Stimulated activated naive CD8-positive, alpha-beta T cell treated with anti-CD3 and anti-CD28 coated beads, Interleukin-15, Interleukin-2, amounts not matched to agents 100 ng/mL and 50 ng/mL, for 24 hours (primary cell): ENCODE data around the gene TBC1D32.
"Not testable (repeated sequence)": the region's sequence is repeated elsewhere in the genome, so short reads cannot be mapped to it uniquely, and the experiment has no call there.

Source experiments
- H3K27ac Mint-ChIP-seq: one replicate; pipeline ENCODE4 v1.8.0; 2021; ENCODE audit warnings: mild to moderate bottlenecking, mixed read lengths
- H3K27me3 Mint-ChIP-seq: one replicate; pipeline ENCODE4 v1.8.0; 2021; ENCODE audit warnings: mixed read lengths
- H3K36me3 Mint-ChIP-seq: one replicate; pipeline ENCODE4 v1.8.0; 2021; ENCODE audit warnings: low read depth, mixed read lengths
- H3K4me1 Mint-ChIP-seq: one replicate; pipeline ENCODE4 v1.8.0; 2021; ENCODE audit warnings: low read depth, mixed read lengths
- H3K4me3 Mint-ChIP-seq: one replicate; pipeline ENCODE4 v1.8.0; 2021; ENCODE audit warnings: mild to moderate bottlenecking, mixed read lengths
- H3K9me3 Mint-ChIP-seq: one replicate; pipeline ENCODE4 v1.8.0; 2021; ENCODE audit warnings: mixed read lengths

Gene TBC1D32

DNA sequence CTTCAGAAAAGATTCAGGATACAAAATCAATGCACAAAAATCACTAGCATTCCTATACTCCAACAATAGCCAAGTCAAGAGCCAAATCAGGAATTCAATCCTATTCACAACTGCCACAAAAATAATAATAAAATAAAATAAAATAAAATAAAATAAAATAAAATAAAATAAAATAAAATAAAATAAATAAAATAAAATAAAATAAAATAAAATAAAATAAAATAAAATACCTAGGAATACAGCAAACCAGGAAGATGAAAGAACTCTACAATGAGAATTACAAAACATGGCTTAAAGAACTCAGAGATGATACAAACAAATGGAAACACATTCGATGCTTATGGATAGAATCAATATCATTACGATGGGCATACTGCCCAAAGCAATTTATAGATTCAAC lies 120.9 kb downstream of the TBC1D32 start:
- not testable (repeated sequence) for H3K4me1 Mint-ChIP-seq, H3K27me3 Mint-ChIP-seq, H3K27ac Mint-ChIP-seq, H3K4me3 Mint-ChIP-seq
- H3K9me3 Mint-ChIP-seq, result peaks cover 38% of the 10 kb centered on the region
- peaks cover 62% of the 10 kb centered on the region for H3K36me3 Mint-ChIP-seq

DNA sequence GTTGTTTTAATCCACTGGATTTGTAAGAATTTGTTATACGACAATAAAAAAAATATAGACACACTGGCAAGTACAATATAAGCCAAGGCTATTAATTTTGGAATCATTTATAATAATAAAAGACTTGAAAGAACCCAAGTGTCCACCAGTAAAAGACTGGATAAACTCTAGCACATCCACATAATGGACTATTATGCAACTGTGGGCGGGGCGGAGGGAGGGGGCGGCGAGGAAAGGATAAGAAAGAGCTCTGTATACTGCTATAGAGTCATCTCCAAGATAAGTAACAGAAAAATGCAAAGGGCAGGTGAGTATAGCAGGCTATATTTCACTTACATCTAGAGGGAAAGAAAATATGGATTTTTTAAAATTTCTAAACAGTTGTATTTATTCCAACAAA lies 123.3 kb downstream of the TBC1D32 start:
- peaks cover 19% of the 10 kb centered on the region for H3K9me3 Mint-ChIP-seq
- H3K27me3 Mint-ChIP-seq, result no peaks in the 10 kb centered on the region
- H3K36me3 Mint-ChIP-seq, result peaks cover 45% of the 10 kb centered on the region

DNA sequence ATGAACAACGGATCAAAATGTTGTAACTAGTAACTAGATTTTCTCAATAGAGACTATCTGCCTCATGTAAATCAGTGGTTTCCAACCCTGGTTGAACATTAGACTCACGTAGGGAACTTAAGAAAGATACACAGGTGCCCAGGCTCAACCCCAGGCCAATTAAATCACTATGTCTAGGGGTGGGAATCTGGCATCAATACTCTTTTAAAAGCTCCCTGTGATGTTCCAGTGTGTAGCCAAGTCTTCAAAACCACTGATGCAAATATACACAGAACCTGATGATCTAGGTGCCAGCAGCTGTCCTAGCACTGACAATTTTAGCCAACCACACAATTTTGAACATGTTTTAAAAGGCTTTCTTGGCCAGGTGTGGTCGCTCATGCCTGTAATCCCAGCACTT lies 128.7 kb downstream of the TBC1D32 start:
- Mint-ChIP-seq H3K27ac (no peak overlapping the region), H3K27me3 (no peaks in the 10 kb centered on the region), H3K4me1 (no peaks in the 10 kb centered on the region), H3K36me3 (peaks cover 23% of the 10 kb centered on the region), H3K4me3 (no peak overlapping the region), H3K9me3 (peaks cover 4% of the 10 kb centered on the region)

More for the DNA sequence above, 123.3 kb downstream of the TBC1D32 start:
- no peaks in the 10 kb centered on the region for H3K4me1 Mint-ChIP-seq
- no peak overlapping the region for H3K27ac Mint-ChIP-seq
- H3K4me3 Mint-ChIP-seq, result no peak overlapping the region

DNA sequence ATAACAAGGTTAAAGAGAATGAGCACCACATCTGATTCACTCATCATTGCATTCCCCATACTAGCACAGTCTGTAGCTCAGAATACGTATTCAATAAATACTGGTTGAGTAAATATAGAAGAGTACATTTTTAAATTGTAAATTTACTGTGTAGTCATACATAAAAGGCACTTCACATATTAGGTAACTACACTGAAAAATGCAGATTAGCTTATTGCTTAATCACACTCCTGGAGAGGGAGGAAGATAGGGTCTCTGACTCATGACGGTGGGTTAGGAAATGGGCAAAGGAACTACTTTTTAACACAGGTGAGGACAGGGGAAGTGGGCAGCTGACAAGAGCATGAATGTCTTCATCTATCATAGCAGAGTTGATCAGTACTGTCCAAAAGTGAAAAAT lies 133.2 kb downstream of the TBC1D32 start:
- no peaks in the 10 kb centered on the region for H3K27me3 Mint-ChIP-seq

DNA sequence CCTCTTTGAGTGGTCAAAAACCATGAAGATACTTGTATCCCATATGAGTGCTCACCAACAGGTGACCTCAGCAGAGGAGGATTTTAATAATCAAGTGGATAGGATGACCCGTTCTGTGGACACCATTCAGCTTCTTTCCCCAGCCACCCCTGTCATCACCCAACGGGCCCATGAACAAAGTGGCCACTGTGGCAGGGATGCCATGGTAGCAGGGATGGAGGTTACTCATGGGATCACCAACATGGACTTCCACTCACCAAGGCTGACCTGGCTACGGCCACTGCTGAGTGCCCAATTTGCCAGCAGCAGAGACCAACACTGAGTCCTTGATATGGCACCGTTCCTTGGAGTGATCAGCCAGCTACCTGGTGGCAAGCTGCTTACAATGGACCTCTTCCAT lies 138.2 kb downstream of the TBC1D32 start:
- peaks cover 23% of the 10 kb centered on the region for H3K36me3 Mint-ChIP-seq
- H3K9me3 Mint-ChIP-seq, H3K27me3 Mint-ChIP-seq, H3K27ac Mint-ChIP-seq, H3K4me3 Mint-ChIP-seq, H3K4me1 Mint-ChIP-seq: not testable (repeated sequence)

More for the DNA sequence above, 133.2 kb downstream of the TBC1D32 start:
- no peak overlapping the region for H3K27ac Mint-ChIP-seq
- no peak overlapping the region for H3K4me3 Mint-ChIP-seq
- no peaks in the 10 kb centered on the region for H3K9me3 Mint-ChIP-seq
- H3K4me1 Mint-ChIP-seq, result no peaks in the 10 kb centered on the region
- peaks cover 29% of the 10 kb centered on the region for H3K36me3 Mint-ChIP-seq

DNA sequence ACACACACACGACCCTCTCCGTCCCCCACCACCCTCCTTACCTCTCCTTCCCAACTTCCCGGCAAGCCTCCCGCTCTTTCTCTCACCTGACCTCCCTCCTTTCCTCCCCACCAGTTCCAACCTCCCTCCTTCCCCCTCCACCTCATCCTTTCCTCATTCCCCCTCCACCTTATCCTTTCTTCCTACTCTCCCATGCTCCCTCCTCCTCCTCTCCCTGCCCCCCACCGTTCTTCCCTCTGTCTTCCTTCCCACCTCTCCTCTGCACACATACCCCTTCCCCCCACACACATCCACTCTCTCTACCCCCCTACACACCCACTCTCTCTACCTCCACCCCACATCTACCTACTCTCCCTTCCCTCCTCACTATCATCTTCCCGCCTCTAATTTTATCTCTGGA lies 144.2 kb downstream of the TBC1D32 start:
- Mint-ChIP-seq H3K36me3 (peaks cover 4% of the 10 kb centered on the region), H3K4me3 (no peak overlapping the region), H3K9me3 (no peaks in the 10 kb centered on the region), H3K27ac (no peak overlapping the region), H3K4me1 (no peaks in the 10 kb centered on the region), H3K27me3 (no peaks in the 10 kb centered on the region)

DNA sequence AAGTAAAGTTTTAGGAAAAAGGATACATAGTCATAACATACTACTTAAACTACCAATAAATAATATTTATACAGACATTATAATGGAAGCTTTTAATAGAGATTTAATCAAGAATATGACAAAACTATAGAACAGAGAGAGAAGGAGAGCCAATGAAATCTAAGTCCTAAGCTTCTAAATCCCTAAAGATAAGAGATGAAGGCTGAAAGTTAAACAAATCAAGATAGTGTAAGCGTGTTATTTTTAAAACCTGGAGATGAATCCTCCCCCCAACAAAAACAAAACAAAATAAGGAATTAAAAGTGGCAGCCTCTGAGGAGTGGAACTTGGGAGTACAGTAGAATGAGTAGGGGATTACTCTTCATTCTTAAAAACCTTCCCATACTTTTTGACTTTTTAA lies 145.9 kb downstream of the TBC1D32 start:
- no peaks in the 10 kb centered on the region for H3K4me1 Mint-ChIP-seq
- no peak overlapping the region for H3K27ac Mint-ChIP-seq
- no peaks in the 10 kb centered on the region for H3K27me3 Mint-ChIP-seq
- no peaks in the 10 kb centered on the region for H3K9me3 Mint-ChIP-seq
- H3K36me3 Mint-ChIP-seq, result peaks cover 4% of the 10 kb centered on the region
- H3K4me3 Mint-ChIP-seq, result no peak overlapping the region

DNA sequence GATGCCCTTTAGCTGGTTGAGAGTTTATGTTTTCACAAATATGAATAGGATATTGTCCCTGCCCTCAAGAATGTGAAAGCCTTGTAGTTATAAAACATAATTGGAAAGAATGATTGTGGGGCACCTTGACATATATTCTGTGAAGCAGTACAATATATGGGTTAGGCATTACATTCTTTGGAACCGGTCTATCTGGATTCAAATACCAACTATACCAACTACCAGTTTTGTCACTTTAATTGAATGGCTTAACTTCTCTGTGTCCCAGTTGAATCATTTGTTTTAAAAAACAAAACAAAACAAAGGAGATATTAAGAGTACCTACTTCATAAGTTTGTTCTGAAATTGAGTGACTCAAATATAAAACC lies 146.5 kb downstream of the TBC1D32 start:
- H3K9me3 Mint-ChIP-seq, result no peaks in the 10 kb centered on the region
- no peak overlapping the region for H3K4me3 Mint-ChIP-seq
- H3K27ac Mint-ChIP-seq, result no peak overlapping the region
- H3K36me3 Mint-ChIP-seq, result peaks cover 4% of the 10 kb centered on the region
- H3K4me1 Mint-ChIP-seq, result no peaks in the 10 kb centered on the region
- no peaks in the 10 kb centered on the region for H3K27me3 Mint-ChIP-seq

DNA sequence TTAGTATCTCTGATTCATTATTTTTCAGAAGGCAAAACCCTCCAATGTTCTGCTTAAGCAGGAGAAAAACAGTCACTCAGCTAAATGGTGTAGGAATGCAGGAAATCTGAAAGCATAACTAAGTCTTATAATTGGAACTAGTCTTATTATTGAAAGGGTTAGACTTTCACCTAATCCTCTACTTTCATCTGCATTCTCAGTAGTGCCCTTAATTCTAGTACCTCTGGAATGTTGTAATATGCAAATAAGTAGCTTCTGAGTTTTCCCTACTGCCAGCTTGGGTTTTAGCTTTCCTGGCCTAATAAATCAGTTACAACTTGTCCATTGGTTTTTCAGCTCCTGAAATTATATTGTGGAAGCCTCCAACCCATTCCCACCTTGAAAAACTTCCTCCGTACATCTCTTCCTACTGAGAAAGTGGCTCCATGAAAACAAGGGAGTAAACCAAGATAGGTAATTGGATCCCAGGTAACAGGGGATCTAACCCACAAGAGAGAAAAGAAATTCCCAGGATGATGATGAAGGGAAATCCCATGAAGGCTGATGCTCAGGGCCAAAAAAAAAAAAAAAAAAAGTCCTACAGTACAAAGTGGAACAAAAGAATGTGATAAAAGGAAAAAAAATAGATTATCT lies 147.0 kb downstream of the TBC1D32 start:
- H3K27me3 Mint-ChIP-seq, result no peaks in the 10 kb centered on the region
- no peaks in the 10 kb centered on the region for H3K4me1 Mint-ChIP-seq
- no peaks in the 10 kb centered on the region for H3K9me3 Mint-ChIP-seq
- H3K36me3 Mint-ChIP-seq, result peaks cover 2% of the 10 kb centered on the region
- no peak overlapping the region for H3K27ac Mint-ChIP-seq
- no peak overlapping the region for H3K4me3 Mint-ChIP-seq

DNA sequence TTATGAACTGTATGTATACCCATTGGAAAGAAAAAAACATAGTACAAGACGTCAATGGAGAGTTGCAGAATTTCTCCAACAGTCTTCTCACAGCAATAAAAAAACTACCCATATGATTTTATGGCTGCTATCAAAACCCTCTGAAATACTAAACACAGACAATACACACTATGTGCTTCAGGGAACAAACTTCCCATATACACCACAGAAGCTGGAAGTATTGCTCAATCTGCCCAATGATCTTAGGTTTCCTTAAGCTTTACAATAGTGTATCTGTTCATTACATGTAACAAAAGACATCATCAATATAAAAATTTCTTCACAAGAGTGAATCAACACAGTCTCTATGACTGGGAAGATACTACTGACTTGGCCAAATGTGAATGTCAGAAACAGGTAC lies 150.5 kb downstream of the TBC1D32 start:
- H3K36me3 Mint-ChIP-seq, result peaks cover 15% of the 10 kb centered on the region
- peaks cover 8% of the 10 kb centered on the region for H3K9me3 Mint-ChIP-seq
- no peak overlapping the region for H3K4me3 Mint-ChIP-seq

DNA sequence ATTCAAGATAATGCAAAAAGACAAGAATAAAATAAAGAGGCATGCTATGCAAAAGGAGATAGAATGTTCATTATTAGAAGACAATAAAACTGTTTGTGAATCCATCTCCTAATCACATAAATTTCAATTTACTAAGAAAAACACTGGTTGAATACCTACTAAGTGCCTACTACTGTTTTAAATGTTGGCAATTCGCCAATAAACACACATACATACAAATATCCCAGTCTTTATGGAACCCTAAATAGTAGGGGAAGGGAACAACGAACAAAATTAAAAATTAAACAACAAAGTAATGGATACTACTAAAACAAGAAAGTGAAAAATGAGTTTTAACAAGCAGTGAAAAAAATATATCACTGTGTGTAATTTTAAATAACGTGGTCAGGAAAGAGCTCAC lies 158.5 kb downstream of the TBC1D32 start:
- Mint-ChIP-seq H3K4me3 (no peak overlapping the region), H3K27ac (no peak overlapping the region), H3K27me3 (no peaks in the 10 kb centered on the region), H3K4me1 (no peaks in the 10 kb centered on the region), H3K36me3 (peaks cover 20% of the 10 kb centered on the region), H3K9me3 (peaks cover 6% of the 10 kb centered on the region)

More for the DNA sequence above, 150.5 kb downstream of the TBC1D32 start:
- Mint-ChIP-seq H3K27ac (no peak overlapping the region), H3K4me1 (no peaks in the 10 kb centered on the region), H3K27me3 (no peaks in the 10 kb centered on the region)

DNA sequence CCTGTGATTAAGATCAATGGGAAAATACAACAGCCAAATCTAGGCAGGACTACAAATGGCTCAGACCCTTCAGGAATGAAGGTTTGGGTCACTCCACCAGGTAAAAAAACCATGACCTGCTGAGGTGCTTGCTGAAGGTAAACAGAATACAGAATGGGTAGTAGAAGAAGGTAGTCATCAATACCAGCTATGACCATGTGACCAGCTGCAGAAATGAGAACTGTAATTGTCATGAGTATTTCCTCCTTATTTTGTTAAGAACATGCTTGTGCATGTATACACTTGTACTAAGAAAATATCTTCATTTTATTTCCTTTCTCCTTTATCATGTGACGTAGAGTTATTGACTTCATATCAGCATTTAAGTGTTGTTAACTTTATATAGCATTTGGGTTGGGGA lies 161.8 kb downstream of the TBC1D32 start:
- not testable (repeated sequence) for H3K27me3 Mint-ChIP-seq

DNA sequence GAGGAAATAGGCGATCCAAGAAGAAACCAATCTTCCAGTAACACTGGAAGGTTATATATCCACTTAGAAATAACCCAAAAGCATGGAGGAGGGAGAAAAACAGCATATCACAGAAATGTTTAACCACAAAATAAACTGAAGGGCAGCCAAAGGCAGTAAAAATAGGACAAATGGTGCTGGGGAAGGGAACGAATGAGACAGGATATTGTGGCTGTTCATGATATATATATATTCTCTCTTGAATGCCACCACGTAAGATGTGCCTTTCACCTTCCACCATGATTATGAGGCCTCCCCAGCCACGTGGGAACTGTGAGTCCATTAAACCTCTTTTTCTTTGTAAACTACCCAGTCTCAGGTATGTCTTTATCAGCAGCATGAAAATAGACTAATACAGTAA lies 162.4 kb downstream of the TBC1D32 start:
- no peak overlapping the region for H3K27ac Mint-ChIP-seq
- peaks cover 16% of the 10 kb centered on the region for H3K36me3 Mint-ChIP-seq
- H3K4me3 Mint-ChIP-seq, result no peak overlapping the region
- no peaks in the 10 kb centered on the region for H3K27me3 Mint-ChIP-seq
- no peaks in the 10 kb centered on the region for H3K4me1 Mint-ChIP-seq
- no peaks in the 10 kb centered on the region for H3K9me3 Mint-ChIP-seq

More for the DNA sequence above, 161.8 kb downstream of the TBC1D32 start:
- not testable (repeated sequence) for H3K4me3 Mint-ChIP-seq, H3K9me3 Mint-ChIP-seq, H3K4me1 Mint-ChIP-seq, H3K27ac Mint-ChIP-seq
- H3K36me3 Mint-ChIP-seq, result peaks cover 16% of the 10 kb centered on the region

DNA sequence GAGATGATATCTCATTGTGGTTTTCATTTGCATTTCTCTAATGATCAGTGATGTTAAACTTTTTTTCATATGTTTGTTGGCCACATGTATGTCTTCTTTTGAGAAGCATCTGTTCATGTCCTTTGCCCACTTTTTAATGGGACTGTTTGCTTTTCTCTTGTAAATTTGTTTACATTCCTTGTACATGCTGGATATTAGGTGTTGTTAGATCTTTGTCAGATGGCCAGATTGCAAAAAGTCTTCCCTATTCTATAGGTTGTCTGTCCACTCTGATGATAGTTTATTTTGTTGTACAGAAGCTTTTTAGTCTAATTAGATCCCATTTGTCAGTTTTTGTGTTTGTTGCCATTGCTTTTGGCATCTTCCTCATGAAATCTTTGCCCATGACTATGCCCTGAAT lies 172.4 kb downstream of the TBC1D32 start:
- Mint-ChIP-seq H3K4me3 (no peak overlapping the region), H3K4me1 (no peaks in the 10 kb centered on the region), H3K36me3 (peaks cover 51% of the 10 kb centered on the region)

DNA sequence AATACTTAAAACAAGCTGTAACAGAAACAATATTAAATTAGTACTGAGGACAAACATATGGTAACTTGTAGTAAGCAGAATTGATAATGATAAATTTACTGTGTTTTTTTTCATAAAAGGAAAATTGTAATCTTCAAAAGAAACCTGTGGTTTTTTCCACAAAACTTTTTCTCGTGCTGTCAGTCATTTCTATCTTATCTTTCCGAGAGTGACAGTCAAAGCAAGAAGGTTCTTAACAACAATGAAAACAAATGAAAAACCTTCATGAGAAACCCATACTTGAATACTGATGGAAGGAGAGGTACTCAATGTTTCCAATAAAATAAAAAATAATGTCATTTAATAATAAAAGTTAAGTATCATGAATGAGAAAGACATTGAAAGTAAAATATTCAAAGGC lies 174.0 kb downstream of the TBC1D32 start:
- Mint-ChIP-seq H3K27me3 (no peaks in the 10 kb centered on the region), H3K36me3 (peaks cover 67% of the 10 kb centered on the region), H3K4me3 (no peak overlapping the region), H3K9me3 (peaks cover 25% of the 10 kb centered on the region), H3K27ac (no peak overlapping the region), H3K4me1 (no peaks in the 10 kb centered on the region)

More for the DNA sequence above, 172.4 kb downstream of the TBC1D32 start:
- H3K27me3 Mint-ChIP-seq, result no peaks in the 10 kb centered on the region
- peaks cover 19% of the 10 kb centered on the region for H3K9me3 Mint-ChIP-seq
- no peak overlapping the region for H3K27ac Mint-ChIP-seq

DNA sequence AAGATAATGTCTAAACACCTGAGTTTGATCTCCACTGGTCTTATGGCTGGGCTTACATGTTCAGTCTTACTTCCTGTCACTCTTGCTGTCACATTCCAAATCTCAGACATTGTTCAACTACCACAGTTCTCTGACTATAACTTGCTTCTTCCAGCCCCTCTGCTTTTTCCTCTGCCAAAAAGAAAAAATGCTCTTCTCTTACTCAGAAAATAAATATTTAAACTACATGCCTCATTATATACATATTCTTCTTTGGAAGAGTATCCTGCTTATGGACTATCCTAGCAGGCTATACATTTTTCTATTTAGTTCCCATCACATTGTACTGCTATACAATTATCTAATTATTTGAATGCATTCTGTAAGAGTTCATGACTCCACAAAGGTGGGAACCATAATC lies 175.4 kb downstream of the TBC1D32 start:
- H3K9me3 Mint-ChIP-seq, result peaks cover 28% of the 10 kb centered on the region
- H3K4me1 Mint-ChIP-seq, result no peaks in the 10 kb centered on the region
- no peak overlapping the region for H3K4me3 Mint-ChIP-seq
- H3K27ac Mint-ChIP-seq, result no peak overlapping the region
- no peaks in the 10 kb centered on the region for H3K27me3 Mint-ChIP-seq
- H3K36me3 Mint-ChIP-seq, result peaks cover 79% of the 10 kb centered on the region
